GM18517 (cell line): Measurements from ENCODE around the gene RPS6KC1.
A peak's percentile ranks its signal among the peaks of the same experiment; 100 is the strongest.
"Not testable (repeated sequence)": the region's sequence is repeated elsewhere in the genome, so short reads cannot be mapped to it uniquely, and the experiment has no call there.

Experiments used
- ATAC-seq: cut with Tn5 transposase; IDR thresholded peaks from one replicate; pipeline ENCODE4 v1.9.1; 2021; ENCODE audit warnings: mild to moderate bottlenecking, moderate library complexity; ENCODE audit not compliant: unreplicated experiment

Gene RPS6KC1

GRCh38 chr1:213103377-213104306, 52.6 kb downstream of the RPS6KC1 start:
- no peak for ATAC-seq

- no peak for ATAC-seq
Observed at GRCh38 chr1:213104604-213105003, 53.6 kb downstream of the RPS6KC1 start.

GRCh38 chr1:213106298-213106697, 55.3 kb downstream of the RPS6KC1 start:
- ATAC-seq = no peak

GRCh38 chr1:213107613-213108012, 56.6 kb downstream of the RPS6KC1 start:
- ATAC-seq = no peak

- ATAC-seq = peak; percentile 63
Observed at GRCh38 chr1:213110349-213111300, 59.6 kb downstream of the RPS6KC1 start.

GRCh38 chr1:213111502-213111901, 60.5 kb downstream of the RPS6KC1 start:
- no peak for ATAC-seq

- not testable (repeated sequence) for ATAC-seq
Observed at GRCh38 chr1:213112723-213113122, 61.7 kb downstream of the RPS6KC1 start.

- ATAC-seq = not testable (repeated sequence)
Observed at GRCh38 chr1:213117699-213118180, 66.7 kb downstream of the RPS6KC1 start.

GRCh38 chr1:213119794-213120193, 68.8 kb downstream of the RPS6KC1 start:
- ATAC-seq = no peak

GRCh38 chr1:213120386-213120785, 69.3 kb downstream of the RPS6KC1 start:
- no peak for ATAC-seq

GRCh38 chr1:213120961-213121360, 69.9 kb downstream of the RPS6KC1 start:
- no peak for ATAC-seq

- ATAC-seq = no peak
Observed at GRCh38 chr1:213122514-213122929, 71.5 kb downstream of the RPS6KC1 start.

- no peak for ATAC-seq
Observed at GRCh38 chr1:213123087-213123486, 72.0 kb downstream of the RPS6KC1 start.

- ATAC-seq = no peak
Observed at GRCh38 chr1:213123536-213123935, 72.5 kb downstream of the RPS6KC1 start.

- no peak for ATAC-seq
Observed at GRCh38 chr1:213124590-213124989, 73.5 kb downstream of the RPS6KC1 start.

- ATAC-seq = no peak
Observed at GRCh38 chr1:213125643-213126042, 74.6 kb downstream of the RPS6KC1 start.

- ATAC-seq = no peak
Observed at GRCh38 chr1:213127074-213127473, 76.0 kb downstream of the RPS6KC1 start.

- ATAC-seq = no peak
Observed at GRCh38 chr1:213131851-213132655, 81.0 kb downstream of the RPS6KC1 start.

- no peak for ATAC-seq
Observed at GRCh38 chr1:213135572-213135971, 84.5 kb downstream of the RPS6KC1 start.

GRCh38 chr1:213136190-213136917, 85.3 kb downstream of the RPS6KC1 start:
- no peak for ATAC-seq
